ENCODE results near the gene KIF18B. TPM values are rescaled to one million over a fixed set of nuclear protein-coding genes. Genes with fewer than 3 reads are reported as not detected.

The KIF18B gene
- polyA plus RNA-seq, 4 donors: 10.5 to 12.3 (median 11.3) TPM

GRCh38 chr17:44921122-44921882, 26.3 kb downstream of the KIF18B start:
- no peak for DNase-seq (ENCODE audit: low read depth in 4 of 4, low spot score in 3 of 4)

GRCh38 chr17:44920565-44920940, 27.0 kb downstream of the KIF18B start:
- DNase-seq (ENCODE audit: low read depth in 4 of 4, low spot score in 3 of 4): no peak

GRCh38 chr17:44919885-44920564, 27.5 kb downstream of the KIF18B start:
- peak; percentile 51 to 65 (median 58) for DNase-seq (ENCODE audit: low read depth in 4 of 4, low spot score in 3 of 4)

- DNase-seq (ENCODE audit: low read depth in 4 of 4, low spot score in 3 of 4): no peak
Measured at GRCh38 chr17:44919411-44919810, 28.2 kb downstream of the KIF18B start.

- DNase-seq (ENCODE audit: low read depth in 4 of 4, low spot score in 3 of 4): no peak
Measured at GRCh38 chr17:44918006-44918405, 29.6 kb downstream of the KIF18B start.

GRCh38 chr17:44917456-44917855, 30.1 kb downstream of the KIF18B start:
- no peak for DNase-seq (ENCODE audit: low read depth in 4 of 4, low spot score in 3 of 4)

- no peak for DNase-seq (ENCODE audit: low read depth in 4 of 4, low spot score in 3 of 4)
Measured at GRCh38 chr17:44916781-44917241, 30.8 kb downstream of the KIF18B start.

- DNase-seq (ENCODE audit: low read depth in 4 of 4, low spot score in 3 of 4): no peak
Measured at GRCh38 chr17:44915862-44916780, 31.5 kb downstream of the KIF18B start.

GRCh38 chr17:44915321-44915726, 32.2 kb downstream of the KIF18B start, which contains the start of gene GFAP:
Gene GFAP (minus strand): TSS chr17:44915500. CDS start chr17:44915486, 14 bp downstream.
- no peak for DNase-seq (ENCODE audit: low read depth in 4 of 4, low spot score in 3 of 4)

- DNase-seq (ENCODE audit: low read depth in 4 of 4, low spot score in 3 of 4): no peak
Measured at GRCh38 chr17:44914698-44915271, 32.8 kb downstream of the KIF18B start.

- no peak for DNase-seq (ENCODE audit: low read depth in 4 of 4, low spot score in 3 of 4)
Measured at GRCh38 chr17:44914148-44914547, 33.4 kb downstream of the KIF18B start.

GRCh38 chr17:44913676-44914075, 33.9 kb downstream of the KIF18B start:
- DNase-seq (ENCODE audit: low read depth in 4 of 4, low spot score in 3 of 4): no peak

GRCh38 chr17:44912763-44913544, 34.6 kb downstream of the KIF18B start:
- no peak for DNase-seq (ENCODE audit: low read depth in 4 of 4, low spot score in 3 of 4)

GRCh38 chr17:44911133-44912001, 36.2 kb downstream of the KIF18B start:
- DNase-seq (ENCODE audit: low read depth in 4 of 4, low spot score in 3 of 4): peak in 1 of 4 donors; percentile 38

GRCh38 chr17:44910231-44911106, 37.1 kb downstream of the KIF18B start:
- no peak for DNase-seq (ENCODE audit: low read depth in 4 of 4, low spot score in 3 of 4)

- DNase-seq (ENCODE audit: low read depth in 4 of 4, low spot score in 3 of 4): no peak
Measured at GRCh38 chr17:44909681-44910144, 37.9 kb downstream of the KIF18B start.

- no peak for DNase-seq (ENCODE audit: low read depth in 4 of 4, low spot score in 3 of 4)
Measured at GRCh38 chr17:44908761-44909326, 38.7 kb downstream of the KIF18B start.
